Measurements from ENCODE around the gene KRT71.

KRT71 gene

DNA sequence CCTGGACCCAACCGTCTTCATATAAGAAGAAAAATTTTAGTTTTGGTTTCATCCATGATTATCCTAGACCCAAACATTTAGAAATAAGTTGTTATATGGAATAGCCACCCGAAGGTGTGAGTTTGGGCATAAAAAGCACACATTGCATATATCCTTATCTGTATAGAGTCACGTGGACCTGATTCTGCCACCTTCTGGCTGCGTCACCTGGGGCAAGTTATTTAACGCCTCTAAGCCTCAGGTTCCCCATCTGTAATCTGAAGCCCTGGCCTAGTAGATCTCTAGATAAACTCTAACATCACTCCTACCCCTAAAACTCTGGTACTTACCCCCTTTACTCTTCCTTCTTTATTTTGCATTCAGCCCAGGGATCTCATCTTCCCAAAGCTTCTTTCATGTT lies 18.5 kb downstream of the KRT71 start:
- H3K27me3 ChIP-seq = no peaks in the 10 kb centered on the region
- no peak for TF ChIP-seq CTCF (IDR thresholded peaks at IDR 0.05)
- peaks cover 0 to 7% (median 0%) of the 10 kb centered on the region in 4 donors for H3K4me1 ChIP-seq
- H3K4me3 ChIP-seq = no peak overlapping the region
- no peak for DNase-seq
- H3K9me3 ChIP-seq = no peaks in the 10 kb centered on the region
- no peaks in the 10 kb centered on the region for H3K36me3 ChIP-seq
- no peak overlapping the region for H3K27ac ChIP-seq
- intact Hi-C loops (cut with DNase I; ENCODE audit: low total_unique reads) = no loop called here

DNA sequence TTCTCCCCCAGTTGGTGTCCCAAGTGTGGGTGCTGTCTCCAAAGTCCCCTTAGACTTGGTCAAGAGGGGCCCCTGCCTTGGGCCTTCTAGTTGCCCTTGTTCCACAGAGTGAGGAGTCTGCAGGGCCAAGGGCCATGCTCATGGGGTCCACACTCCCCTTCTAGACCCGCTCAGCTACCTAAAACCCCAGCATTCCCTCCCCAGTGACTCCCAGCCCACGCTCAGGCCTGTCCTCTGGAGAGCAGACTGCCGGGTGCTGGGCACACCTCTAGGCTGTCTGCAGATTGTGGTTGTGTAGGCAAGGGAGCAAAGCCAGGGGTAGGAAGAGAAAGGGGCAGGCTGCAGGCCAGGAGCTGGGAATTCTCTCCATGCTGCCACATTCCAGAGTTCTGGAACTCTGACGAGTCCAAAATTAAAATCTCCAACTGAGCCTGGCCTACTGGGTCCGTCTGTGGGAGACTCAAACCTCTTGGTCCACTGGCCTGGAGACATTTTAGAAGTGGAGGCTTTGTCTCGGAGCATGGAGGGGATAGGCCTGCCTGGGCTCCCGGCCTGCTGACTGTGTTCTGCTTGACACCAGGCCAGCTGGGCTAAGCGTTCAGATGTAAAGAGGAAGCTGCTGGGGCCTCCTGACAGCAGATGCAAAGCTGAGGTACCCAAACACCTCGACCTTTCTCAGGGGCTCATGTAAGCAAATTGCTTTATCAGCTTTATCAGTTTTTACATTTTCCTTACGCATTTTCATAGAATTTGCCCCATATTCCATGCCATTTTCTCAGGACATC lies 19.1 kb downstream of the KRT71 start:
- no peak for TF ChIP-seq CTCF (IDR thresholded peaks at IDR 0.05)

GRCh38 chr12:52532636-52533035 lies 20.3 kb downstream of the KRT71 start:
- H3K27ac ChIP-seq = no peak overlapping the region
- H3K9me3 ChIP-seq = no peaks in the 10 kb centered on the region
- H3K4me3 ChIP-seq = no peak overlapping the region
- TF ChIP-seq CTCF (IDR thresholded peaks at IDR 0.05) = no peak
- intact Hi-C loops (cut with DNase I; ENCODE audit: low total_unique reads) = no loop called here
- H3K36me3 ChIP-seq = no peaks in the 10 kb centered on the region
- peak in 1 of 2 donors; percentile 40 for DNase-seq
- H3K4me1 ChIP-seq = no peaks in the 10 kb centered on the region
- H3K27me3 ChIP-seq = no peaks in the 10 kb centered on the region

More for the DNA sequence above, 19.1 kb downstream of the KRT71 start:
- no peaks in the 10 kb centered on the region for H3K27me3 ChIP-seq
- intact Hi-C loops (cut with DNase I; ENCODE audit: low total_unique reads) = no loop called here
- DNase-seq = peak in 1 of 2 donors; percentile 37
- no peak overlapping the region for H3K27ac ChIP-seq
- H3K4me1 ChIP-seq = peaks cover 0 to 1% (median 0%) of the 10 kb centered on the region in 4 donors
- H3K4me3 ChIP-seq = no peak overlapping the region
- no peaks in the 10 kb centered on the region for H3K9me3 ChIP-seq
- no peaks in the 10 kb centered on the region for H3K36me3 ChIP-seq

- intact Hi-C loops (cut with DNase I; ENCODE audit: low total_unique reads) = no loop called here
- Histone ChIP-seq H3K27me3 (no peaks in the 10 kb centered on the region), H3K36me3 (no peaks in the 10 kb centered on the region), H3K4me3 (no peak overlapping the region), H3K27ac (no peak overlapping the region), H3K9me3 (no peaks in the 10 kb centered on the region), H3K4me1 (no peaks in the 10 kb centered on the region)
- no peak for TF ChIP-seq CTCF (IDR thresholded peaks at IDR 0.05)
- peak; percentile 44 to 64 for DNase-seq
These were observed 21.2 kb downstream of the KRT71 start for GRCh38 chr12:52531566-52532300.

GRCh38 chr12:52530905-52531304 lies 22.0 kb downstream of the KRT71 start:
- Histone ChIP-seq H3K36me3 (no peaks in the 10 kb centered on the region), H3K27me3 (no peaks in the 10 kb centered on the region), H3K4me1 (no peaks in the 10 kb centered on the region), H3K27ac (no peak overlapping the region), H3K9me3 (no peaks in the 10 kb centered on the region), H3K4me3 (no peak overlapping the region)
- no peak for DNase-seq
- TF ChIP-seq CTCF (IDR thresholded peaks at IDR 0.05) = no peak
- intact Hi-C loops (cut with DNase I; ENCODE audit: low total_unique reads) = no loop called here

All from tibial artery (tissue), 4 donors.